Amniotic epithelial cell (primary cell): Measurements from ENCODE around the gene SCRG1.

Experiments used
- DNase-seq: peaks from one replicate; pipeline ENCODE4 v3.0.0-alpha.2; 2010; ENCODE audit warnings: low read depth

SCRG1 gene

GRCh38 chr4:173362666-173363065 is 36.2 kb downstream of the SCRG1 start:
- DNase-seq: no peak

DNA sequence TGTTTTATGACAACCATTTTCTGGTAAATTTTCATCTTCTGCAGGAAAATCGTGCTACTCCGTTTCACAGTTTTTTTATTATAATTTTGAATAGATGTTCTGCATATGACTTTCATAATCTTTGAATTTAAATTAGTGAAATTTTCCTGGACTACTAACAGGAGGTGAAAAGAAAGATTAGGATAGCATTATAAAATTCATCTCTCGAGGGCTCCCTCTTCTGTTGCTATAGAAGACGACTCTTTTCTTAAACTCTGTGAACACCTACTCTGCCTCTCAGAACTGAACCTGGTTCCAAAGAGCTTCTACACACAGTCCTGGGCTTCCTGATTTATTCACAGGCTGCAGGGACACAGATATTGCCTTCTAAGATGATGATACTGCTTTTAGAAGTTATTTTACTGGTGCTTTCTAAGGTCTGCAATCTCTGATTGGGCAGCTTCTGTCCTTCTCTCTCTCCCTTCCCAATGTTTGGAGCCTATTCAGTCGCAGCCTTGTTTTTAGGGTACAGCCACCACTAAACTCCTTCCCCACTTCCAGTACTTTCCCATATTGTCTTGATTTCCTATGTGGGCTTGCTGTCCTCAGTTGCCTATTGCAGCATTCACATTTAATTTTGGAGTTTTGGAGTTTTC is 38.2 kb downstream of the SCRG1 start:
- peak; percentile 7 for DNase-seq

DNA sequence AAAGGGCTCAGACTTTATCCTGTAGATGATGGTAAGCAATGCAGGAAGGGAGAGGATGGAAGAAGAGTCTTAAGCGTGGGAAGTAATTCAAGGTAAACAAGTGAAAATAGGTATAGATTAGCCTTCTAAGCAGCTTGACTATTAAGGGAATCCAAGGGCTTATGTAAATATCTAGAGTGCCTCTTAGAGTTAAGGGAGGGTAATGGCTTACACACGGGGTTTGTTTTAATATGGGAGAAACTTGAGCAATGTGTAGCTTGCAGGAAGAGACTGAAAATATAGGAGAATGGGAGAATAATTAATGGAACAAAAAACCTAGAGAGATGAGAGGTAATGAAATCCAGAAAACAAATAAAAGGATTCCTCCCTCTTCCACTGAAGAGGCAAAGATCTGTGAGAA is 41.0 kb downstream of the SCRG1 start:
- DNase-seq: no peak

- DNase-seq: no peak
Observed at GRCh38 chr4:173347467-173347866, 51.4 kb downstream of the SCRG1 start.

DNA sequence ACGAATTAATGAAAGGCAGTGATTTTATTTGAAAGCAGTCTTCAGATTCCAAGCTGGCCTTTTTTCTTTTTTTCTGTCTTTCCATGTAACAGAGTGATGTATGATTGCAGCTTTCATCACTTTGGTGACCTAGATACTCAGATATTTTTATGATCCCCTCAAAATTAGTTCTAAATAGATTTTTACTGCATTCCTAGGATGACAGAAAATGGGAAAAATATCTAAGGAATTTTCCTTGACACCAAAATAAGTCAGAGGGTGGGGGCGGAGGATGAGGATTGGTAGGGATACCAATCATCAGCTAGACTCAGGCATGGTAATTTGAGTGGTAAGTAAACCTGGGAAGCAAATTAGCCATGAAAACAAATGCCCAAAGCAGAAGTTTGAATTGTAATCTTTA is 52.8 kb downstream of the SCRG1 start:
- peak; percentile 52 for DNase-seq

DNA sequence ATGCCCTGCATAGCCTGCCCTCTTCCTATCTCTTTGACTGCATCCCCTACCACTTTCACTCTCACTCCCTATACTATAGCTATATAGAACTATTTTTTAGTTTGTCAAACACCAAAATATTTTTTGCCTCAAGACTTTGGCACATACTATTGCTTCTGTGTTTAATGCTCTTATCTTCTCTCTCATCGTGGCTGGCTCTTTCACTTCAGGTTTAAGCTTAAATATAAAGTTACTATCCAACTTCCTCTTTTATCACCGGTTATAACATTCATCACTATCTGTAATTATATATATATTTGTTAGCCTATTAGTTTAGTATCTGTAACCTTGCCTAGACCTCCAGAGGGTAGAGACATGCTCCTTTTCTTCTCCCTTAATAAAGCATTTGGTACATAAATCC is 53.3 kb downstream of the SCRG1 start:
- DNase-seq: no peak

DNA sequence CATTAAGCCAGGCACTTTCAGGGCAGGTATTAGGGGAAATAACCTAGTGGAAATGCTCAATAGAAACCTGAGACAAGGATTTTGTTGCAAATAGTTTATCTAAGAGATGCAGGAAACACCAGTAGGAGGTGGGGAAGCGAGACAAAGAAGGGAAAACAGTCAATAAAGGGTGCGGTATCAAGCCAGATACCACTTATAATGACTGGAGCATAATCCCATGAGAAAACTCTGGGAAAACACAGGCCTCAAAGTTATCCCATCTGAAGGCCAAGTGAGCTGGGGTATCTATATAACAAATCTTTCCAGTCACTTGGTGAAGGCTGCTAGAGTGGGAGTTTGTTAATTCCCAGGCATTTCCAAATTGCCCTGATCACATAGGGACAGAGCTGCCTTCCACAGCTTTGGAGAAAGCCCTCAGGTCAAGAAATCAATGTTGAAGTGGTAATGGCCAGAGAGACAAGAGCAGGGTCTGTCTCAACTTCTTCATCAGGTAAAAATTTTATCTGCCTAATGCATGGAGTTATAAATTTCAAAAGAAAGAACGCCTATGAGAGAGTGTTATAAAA is 55.0 kb downstream of the SCRG1 start:
- DNase-seq: no peak

GRCh38 chr4:173337463-173337862 is 61.5 kb downstream of the SCRG1 start:
- no peak for DNase-seq

DNA sequence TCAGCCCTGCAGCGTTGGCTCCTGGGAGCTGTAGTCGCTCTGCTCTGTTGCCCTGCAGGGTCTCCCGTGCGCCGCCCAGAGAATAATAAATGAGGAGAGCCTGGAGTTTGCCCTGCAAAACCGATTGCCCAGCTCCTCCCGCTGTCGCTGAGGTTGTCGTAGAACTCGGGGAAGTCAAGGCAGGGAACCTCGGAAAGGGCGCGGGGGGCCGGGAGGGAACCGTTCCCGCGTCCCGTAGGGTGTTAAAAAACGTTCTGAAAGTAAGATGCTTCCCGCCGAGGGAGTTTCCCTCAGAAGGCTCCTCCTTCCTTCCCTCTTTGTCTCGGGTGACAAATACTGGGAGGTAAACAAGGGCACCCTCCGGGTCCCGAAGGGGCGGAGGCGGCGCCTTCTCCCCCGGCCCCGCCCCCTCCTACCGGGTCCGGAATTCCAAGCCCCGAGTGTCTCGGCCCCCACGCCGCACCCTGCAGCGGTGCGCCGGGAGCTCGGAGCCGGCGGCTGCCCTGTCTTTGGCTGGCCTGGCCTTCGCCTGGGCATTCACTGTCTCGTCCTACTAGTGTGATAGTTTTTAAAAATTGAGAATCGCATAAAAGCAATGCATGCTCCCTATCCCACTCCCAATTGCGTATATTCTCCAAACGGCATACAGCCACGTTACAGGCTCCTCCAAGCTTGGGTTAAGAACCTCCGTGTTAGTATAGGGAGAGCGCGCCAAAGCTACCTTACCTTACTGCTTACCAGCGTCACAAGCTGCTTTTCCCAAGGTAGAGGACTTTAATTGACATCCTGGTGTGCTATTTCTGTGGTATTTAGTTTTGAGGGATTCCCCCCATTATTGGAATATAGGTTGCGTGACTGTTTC is 63.8 kb downstream of the SCRG1 start:
- peak; percentile 57 for DNase-seq
